Astrocyte (in vitro differentiated cells and primary cell): ENCODE data around the gene ATXN7L1. TPM values are rescaled to one million over a fixed set of nuclear protein-coding genes. Genes with fewer than 3 reads are reported as not detected.

ENCODE experiments used
- DNase-seq: peaks from one replicate; pipeline ENCODE4 v3.0.0-alpha.2; 2010; ENCODE audit warnings: low read depth
- FAIRE-seq: peaks from 2 replicates; lab custom pipeline; 2011; peaks lifted over from hg19 to GRCh38; lab: Jason Lieb, UNC
- H2AFZ ChIP-seq: 2 replicates; pipeline ENCODE4 v1.6.0; 2012; ENCODE audit warnings: low read depth, low read length, inconsistent platforms
- H3K27ac ChIP-seq: 2 replicates; pipeline ENCODE4 v1.5.1; 2011; ENCODE audit warnings: low read depth, low read length, inconsistent platforms
- H3K27me3 ChIP-seq: 2 replicates; pipeline ENCODE4 v1.6.0; 2011; ENCODE audit warnings: low read length, inconsistent platforms; ENCODE audit not compliant: insufficient read depth
- H3K36me3 ChIP-seq: 2 replicates; pipeline ENCODE4 v1.5.1; 2011; ENCODE audit warnings: low read length, inconsistent platforms; ENCODE audit not compliant: insufficient read depth
- H3K4me1 ChIP-seq: 2 replicates; pipeline ENCODE4 v1.5.1; 2011; ENCODE audit warnings: low read length, inconsistent platforms; ENCODE audit not compliant: insufficient read depth
- H3K4me2 ChIP-seq: 2 replicates; pipeline ENCODE4 v1.6.0; 2012; ENCODE audit warnings: low read length, inconsistent platforms
- H3K4me3 ChIP-seq: 2 replicates; pipeline ENCODE4 v1.5.1; 2011; ENCODE audit warnings: low read depth, mild to moderate bottlenecking, low read length, inconsistent platforms; ENCODE audit not compliant: insufficient read depth
- H3K79me2 ChIP-seq: 2 replicates; pipeline ENCODE4 v1.6.0; 2012; ENCODE audit warnings: mild to moderate bottlenecking, low read length, inconsistent platforms; ENCODE audit not compliant: insufficient read depth
- H3K9ac ChIP-seq: 2 replicates; pipeline ENCODE4 v1.6.0; 2012; ENCODE audit warnings: mild to moderate bottlenecking, low read length, inconsistent platforms
- H3K9me3 ChIP-seq: 2 replicates; pipeline ENCODE4 v1.5.1; 2012; ENCODE audit warnings: low read depth, mild to moderate bottlenecking, low read length, inconsistent platforms; ENCODE audit not compliant: insufficient read depth
- H4K20me1 ChIP-seq: 2 replicates; pipeline ENCODE4 v1.6.0; 2012; ENCODE audit warnings: low read length, inconsistent platforms; ENCODE audit not compliant: insufficient read depth
- H3K27ac Mint-ChIP-seq: one replicate; pipeline ENCODE4 v1.8.0; 2021; ENCODE audit warnings: mild to moderate bottlenecking, mixed read lengths; ENCODE audit not compliant: unreplicated experiment
- H3K27me3 Mint-ChIP-seq: one replicate; pipeline ENCODE4 v1.8.0; 2021; ENCODE audit warnings: low read depth, mixed read lengths; ENCODE audit not compliant: unreplicated experiment
- H3K36me3 Mint-ChIP-seq: one replicate; pipeline ENCODE4 v1.8.0; 2021; ENCODE audit warnings: low read depth, mixed read lengths; ENCODE audit not compliant: unreplicated experiment
- H3K4me1 Mint-ChIP-seq: one replicate; pipeline ENCODE4 v1.8.0; 2021; ENCODE audit warnings: low read depth, mixed read lengths; ENCODE audit not compliant: unreplicated experiment
- H3K4me3 Mint-ChIP-seq: one replicate; pipeline ENCODE4 v1.8.0; 2021; ENCODE audit warnings: mild to moderate bottlenecking, moderate library complexity, mixed read lengths; ENCODE audit not compliant: unreplicated experiment
- H3K9me3 Mint-ChIP-seq: one replicate; pipeline ENCODE4 v1.8.0; 2021; ENCODE audit warnings: mild to moderate bottlenecking, mixed read lengths; ENCODE audit not compliant: unreplicated experiment
- CTCF ChIP-seq: IDR thresholded peaks from 2 replicates; pipeline ENCODE4 v1.5.1; 2011; ENCODE audit warnings: low read depth, mild to moderate bottlenecking, inconsistent platforms, low read length, moderate library complexity; ENCODE audit not compliant: insufficient read depth
- EZH2 ChIP-seq: IDR thresholded peaks from 2 replicates; pipeline ENCODE4 v1.6.1; 2012; ENCODE audit warnings: mild to moderate bottlenecking, low read length, inconsistent platforms; ENCODE audit not compliant: insufficient read depth
- total RNA-seq: library from RNA; stranded (reverse); gene quantifications from 2 replicates; pipeline ENCODE4 v1.2.1, GENCODE V29; 2021

The ATXN7L1 gene
- total RNA-seq, 1 donor from 2014 or later = 7.6 TPM

- Histone ChIP-seq H4K20me1 (no peaks in the 10 kb centered on the region), H3K4me2 (no peak overlapping the region), H2AFZ (no peak overlapping the region), H3K79me2 (no peaks in the 10 kb centered on the region), H3K9me3 (no peaks in the 10 kb centered on the region), H3K27ac (no peak overlapping the region), H3K4me1 (no peaks in the 10 kb centered on the region), H3K27me3 (no peaks in the 10 kb centered on the region), H3K36me3 (no peaks in the 10 kb centered on the region), H3K4me3 (no peak overlapping the region), H3K9ac (no peak overlapping the region)
- Mint-ChIP-seq H3K9me3 (no peaks in the 10 kb centered on the region), H3K4me3 (no peak overlapping the region), H3K36me3 (no peaks in the 10 kb centered on the region), H3K27ac (no peak overlapping the region), H3K27me3 (no peaks in the 10 kb centered on the region), H3K4me1 (no peaks in the 10 kb centered on the region)
- DNase-seq = no peak
- FAIRE-seq = no peak
- TF ChIP-seq CTCF (no peak), EZH2 (no peak)
Observed at GRCh38 chr7:105672801-105673200, 203.6 kb downstream of the ATXN7L1 start.

DNA sequence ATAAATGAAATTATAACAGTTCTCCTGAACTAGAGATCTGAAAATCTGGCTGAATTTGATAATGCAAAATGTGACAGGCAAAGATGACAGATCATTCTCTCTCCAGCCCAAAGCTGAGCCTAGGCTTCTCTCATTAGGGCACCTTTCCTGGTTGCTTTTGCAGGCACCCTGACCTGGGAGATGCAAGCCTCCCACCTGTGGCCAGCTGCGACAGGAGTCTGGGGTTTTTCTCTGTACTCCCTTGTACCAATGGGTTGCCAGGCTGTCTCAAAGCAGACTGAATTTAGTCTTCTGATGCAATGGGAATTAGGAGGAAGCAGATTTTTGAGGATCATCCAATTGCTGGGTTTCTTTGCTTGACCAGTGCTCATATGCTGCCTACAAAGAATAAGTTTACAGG is 210.1 kb downstream of the ATXN7L1 start:
- no peak overlapping the region for H2AFZ ChIP-seq
- H3K79me2 ChIP-seq = no peaks in the 10 kb centered on the region
- H3K27ac ChIP-seq = no peak overlapping the region
- Mint-ChIP-seq H3K36me3 (peaks cover 10% of the 10 kb centered on the region), H3K9me3 (no peaks in the 10 kb centered on the region), H3K4me1 (peaks cover 10% of the 10 kb centered on the region), H3K27me3 (no peaks in the 10 kb centered on the region), H3K4me3 (no peak overlapping the region), H3K27ac (no peak overlapping the region)
- no peak overlapping the region for H3K4me3 ChIP-seq
- H3K4me1 ChIP-seq = no peaks in the 10 kb centered on the region
- H3K4me2 ChIP-seq = no peak overlapping the region
- peaks cover 17% of the 10 kb centered on the region for H4K20me1 ChIP-seq
- H3K36me3 ChIP-seq = no peaks in the 10 kb centered on the region
- H3K27me3 ChIP-seq = no peaks in the 10 kb centered on the region
- FAIRE-seq (no peak), DNase-seq (no peak)
- TF ChIP-seq CTCF = no peak
- TF ChIP-seq EZH2 = no peak
- H3K9me3 ChIP-seq = no peaks in the 10 kb centered on the region
- no peak overlapping the region for H3K9ac ChIP-seq

- H3K27ac ChIP-seq = no peak overlapping the region
- H3K27ac Mint-ChIP-seq = no peak overlapping the region
Observed at GRCh38 chr7:105665684-105666083, 210.7 kb downstream of the ATXN7L1 start.

More at GRCh38 chr7:105665684-105666083, 210.7 kb downstream of the ATXN7L1 start:
- no peak for TF ChIP-seq CTCF
- TF ChIP-seq EZH2 = no peak
- Histone ChIP-seq H3K79me2 (no peaks in the 10 kb centered on the region), H3K36me3 (no peaks in the 10 kb centered on the region), H3K27me3 (no peaks in the 10 kb centered on the region), H3K4me1 (no peaks in the 10 kb centered on the region), H3K4me3 (no peak overlapping the region), H4K20me1 (peaks cover 17% of the 10 kb centered on the region), H2AFZ (no peak overlapping the region), H3K4me2 (no peak overlapping the region), H3K9me3 (no peaks in the 10 kb centered on the region), H3K9ac (no peak overlapping the region)
- Mint-ChIP-seq H3K4me1 (peaks cover 10% of the 10 kb centered on the region), H3K4me3 (no peak overlapping the region), H3K9me3 (no peaks in the 10 kb centered on the region), H3K36me3 (peaks cover 12% of the 10 kb centered on the region), H3K27me3 (no peaks in the 10 kb centered on the region)
- FAIRE-seq (no peak), DNase-seq (no peak)
